COR-L47 (cell line): ENCODE results near the gene CTSF.

ENCODE experiments used
- DNase-seq: peaks from one replicate; lab custom pipeline; 2025; lab: John Stamatoyannopoulos, UW

The CTSF gene

DNA sequence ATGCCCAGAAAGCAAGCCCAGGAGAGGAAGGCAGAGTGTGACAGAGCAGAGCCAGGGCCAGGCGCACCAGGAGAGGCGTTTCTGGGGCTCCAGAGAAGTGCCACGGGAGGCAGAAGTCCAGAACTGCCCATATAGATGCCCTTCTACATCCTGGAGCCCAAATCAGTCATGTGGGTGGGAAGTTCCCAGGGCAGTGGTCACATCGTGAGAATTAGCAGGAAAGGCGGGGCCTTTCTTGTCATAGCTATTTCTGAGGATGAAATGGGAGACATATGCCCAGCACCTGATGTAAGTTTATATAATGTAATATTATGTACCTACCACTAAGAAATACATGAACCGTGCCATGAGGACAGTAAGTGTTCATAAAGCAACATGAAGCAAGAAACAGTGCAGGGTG is 35.6 kb downstream of the CTSF start:
- no peak for DNase-seq

DNA sequence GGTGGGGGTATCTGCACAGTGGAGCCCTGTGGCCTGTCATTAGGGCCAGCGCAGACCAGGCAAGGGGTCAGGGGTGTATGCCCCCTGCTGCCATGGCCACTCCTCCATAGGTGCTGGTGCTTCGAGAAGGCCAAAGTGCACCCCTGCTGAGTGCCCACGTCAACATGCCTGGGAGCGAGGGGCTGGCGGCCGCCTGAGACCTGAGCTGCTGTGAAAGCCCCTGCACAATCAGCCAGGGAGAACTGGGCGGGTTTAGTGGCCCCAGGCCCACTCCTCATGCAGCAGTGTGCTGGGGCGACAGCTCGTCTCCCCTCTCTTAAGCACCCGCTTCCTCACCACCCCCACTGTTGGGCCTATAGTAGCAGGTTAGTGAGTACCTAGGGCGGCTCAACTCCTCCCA is 36.6 kb downstream of the CTSF start:
- DNase-seq, result no peak

DNA sequence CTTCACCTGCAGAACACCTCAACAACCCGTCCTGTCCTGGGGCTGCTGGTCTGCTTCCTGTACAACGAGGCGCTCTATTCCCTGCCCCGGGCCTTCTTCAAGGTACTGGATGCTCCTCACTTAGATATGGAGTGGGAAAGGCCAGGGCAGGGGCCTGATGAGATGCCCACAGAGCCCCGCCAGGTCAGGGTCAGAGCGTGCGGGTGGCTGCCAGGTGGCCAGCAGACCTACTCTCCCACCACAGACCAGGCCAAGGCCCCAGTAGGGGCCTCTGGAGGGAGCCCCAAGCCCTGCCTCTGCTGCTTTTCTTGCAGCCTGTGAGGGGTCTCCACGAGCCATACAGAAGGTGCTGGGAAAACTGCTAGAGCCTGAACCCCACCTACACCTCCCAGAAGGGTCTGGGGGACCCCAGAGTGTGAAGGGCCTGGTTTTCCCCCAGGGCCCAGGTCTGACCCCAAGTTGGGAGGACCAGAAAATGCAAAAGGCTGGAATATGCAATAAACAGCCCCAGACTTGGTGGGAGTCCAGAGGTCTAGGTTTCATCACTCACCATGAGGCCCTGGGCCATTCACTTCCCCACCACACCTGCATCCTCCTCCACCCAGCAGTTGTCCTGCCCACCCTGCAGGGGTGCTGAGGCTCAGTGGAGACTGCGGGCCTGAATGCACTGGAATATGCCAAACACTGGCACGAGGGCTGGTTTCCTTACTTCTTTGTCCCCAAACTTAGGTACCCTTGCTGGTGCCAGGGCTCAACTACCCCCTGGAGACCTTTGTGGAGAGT is 37.3 kb downstream of the CTSF start:
- DNase-seq, result no peak

DNA sequence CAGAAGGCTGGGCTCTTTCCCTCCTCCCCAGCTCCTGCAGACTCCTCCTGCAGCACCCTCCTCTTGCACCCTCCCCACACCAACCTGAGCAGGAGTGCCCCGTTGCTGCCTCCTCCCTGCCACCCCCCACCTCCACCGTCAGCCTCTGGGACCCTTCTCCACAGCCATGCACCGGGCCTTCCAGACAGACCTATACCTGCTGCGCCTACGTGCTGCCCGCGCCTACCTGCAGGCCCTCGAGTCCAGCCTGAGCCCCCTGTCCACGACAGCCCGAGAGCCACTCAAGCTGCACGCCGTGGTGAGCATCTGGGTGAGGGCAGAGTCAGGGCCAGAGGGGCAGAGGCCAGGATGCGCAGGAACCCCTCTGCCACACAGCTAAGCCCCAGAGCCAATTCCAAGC is 38.8 kb downstream of the CTSF start:
- DNase-seq, result no peak

DNA sequence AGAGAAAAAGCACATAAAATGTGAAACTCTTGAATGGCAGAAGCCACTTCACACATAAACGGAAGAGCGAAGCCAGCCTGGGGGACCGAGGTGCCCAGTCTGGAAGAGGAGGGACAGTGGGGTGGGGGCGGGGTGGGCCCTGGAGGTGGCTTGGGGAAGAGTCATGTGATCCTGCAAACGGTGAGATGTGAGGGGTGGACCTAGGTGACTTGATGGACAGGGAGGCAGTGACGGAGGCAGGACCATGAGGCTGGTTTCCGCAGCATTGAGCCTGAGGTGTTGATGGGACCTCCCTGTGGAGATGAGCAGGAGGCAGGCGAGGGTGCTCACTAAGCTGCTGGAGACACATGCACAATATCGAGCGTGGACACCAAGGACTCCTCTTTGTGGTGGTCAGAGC is 39.3 kb downstream of the CTSF start:
- DNase-seq, result no peak

DNA sequence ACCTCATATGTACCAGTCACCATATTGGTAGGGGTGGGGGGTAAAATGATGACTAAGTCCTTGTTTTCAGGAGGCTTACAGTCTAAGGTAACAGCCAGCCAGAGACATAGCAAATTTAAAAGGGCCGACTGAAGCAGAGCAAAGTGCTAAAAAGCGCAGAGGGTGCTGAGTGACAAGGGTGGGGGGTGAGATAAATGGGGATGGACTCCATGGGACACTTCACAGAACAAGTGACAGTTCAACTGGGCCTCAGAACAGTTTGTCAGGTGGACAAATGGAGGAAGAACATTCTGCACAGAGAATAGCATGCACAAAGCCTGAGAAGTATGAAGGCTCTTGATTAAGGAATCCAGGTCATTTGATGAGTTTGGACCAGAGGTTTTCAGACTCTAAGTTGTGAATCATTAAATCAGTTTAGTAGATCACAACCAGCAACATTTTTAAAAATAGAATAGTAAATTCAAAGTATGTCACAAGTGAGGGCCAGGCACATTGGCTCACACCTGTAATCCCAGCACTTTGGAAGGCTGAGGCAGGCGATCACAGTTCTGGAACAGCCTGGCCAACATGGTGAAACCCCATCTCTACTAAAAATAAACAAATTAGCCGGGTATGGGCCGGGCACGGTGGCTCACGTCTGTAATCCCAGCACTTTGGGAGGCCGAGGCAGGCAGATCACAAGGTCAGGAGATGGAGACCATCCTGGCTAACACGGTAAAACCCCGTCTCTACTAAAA is 43.9 kb downstream of the CTSF start:
- no peak for DNase-seq

DNA sequence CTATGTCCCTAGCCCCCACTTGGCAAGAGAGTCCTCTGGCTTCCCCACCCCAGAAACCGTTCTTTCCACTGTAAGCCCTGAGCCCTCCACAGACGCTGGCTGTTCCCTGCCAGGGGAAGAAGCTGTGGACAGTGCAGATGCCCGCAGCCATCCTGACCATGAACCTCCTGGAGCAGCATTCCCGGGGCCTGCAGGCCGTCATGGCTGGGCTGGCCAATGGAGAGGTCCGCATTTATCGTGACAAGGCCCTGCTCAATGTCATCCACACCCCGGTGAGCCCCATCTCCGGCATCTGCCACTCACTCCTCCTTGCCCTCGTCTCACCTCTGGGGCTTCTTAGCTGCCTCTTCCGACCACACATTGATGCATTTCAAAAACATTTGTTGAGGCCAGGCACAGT is 44.8 kb downstream of the CTSF start:
- no peak for DNase-seq
